HG03571 (cell line): ENCODE results near the gene RNF103.
"Not testable (repeated sequence)": the region's sequence is repeated elsewhere in the genome, so short reads cannot be mapped to it uniquely, and the experiment has no call there.

Experiments used
- ATAC-seq: cut with Tn5 transposase; IDR thresholded peaks from one replicate; pipeline ENCODE4 v1.9.1; 2021; ENCODE audit not compliant: unreplicated experiment

Gene RNF103

GRCh38 chr2:86625096-86625495, 1.4 kb upstream of the RNF103 start:
- ATAC-seq = no peak

- no peak for ATAC-seq
These were observed 542 bp upstream of the RNF103 start for GRCh38 chr2:86624267-86624547.

- peak; percentile 46 for ATAC-seq
These were observed 597 bp downstream of the RNF103 start for GRCh38 chr2:86623043-86623493.

GRCh38 chr2:86622519-86623042, 1.1 kb downstream of the RNF103 start:
- ATAC-seq = peak; percentile 5

- no peak for ATAC-seq
These were observed 2.3 kb downstream of the RNF103 start for GRCh38 chr2:86621280-86621943.

- ATAC-seq = no peak
These were observed 5.9 kb downstream of the RNF103 start for GRCh38 chr2:86617738-86618137.

- no peak for ATAC-seq
These were observed 6.5 kb downstream of the RNF103 start for GRCh38 chr2:86617153-86617552.

GRCh38 chr2:86616502-86616901, 7.2 kb downstream of the RNF103 start:
- no peak for ATAC-seq

GRCh38 chr2:86615596-86615995, 8.1 kb downstream of the RNF103 start:
- ATAC-seq = no peak

GRCh38 chr2:86613515-86613914, 10.2 kb downstream of the RNF103 start:
- no peak for ATAC-seq

- no peak for ATAC-seq
These were observed 12.8 kb downstream of the RNF103 start for GRCh38 chr2:86610871-86611270.

- no peak for ATAC-seq
These were observed 14.7 kb downstream of the RNF103 start for GRCh38 chr2:86608832-86609410.

- no peak for ATAC-seq
These were observed 19.8 kb downstream of the RNF103 start for GRCh38 chr2:86603905-86604304.

GRCh38 chr2:86598966-86599365, 24.7 kb downstream of the RNF103 start:
- no peak for ATAC-seq

GRCh38 chr2:86596118-86596517, 27.5 kb downstream of the RNF103 start:
- ATAC-seq = no peak

- no peak for ATAC-seq
These were observed 30.4 kb downstream of the RNF103 start for GRCh38 chr2:86593266-86593665.

GRCh38 chr2:86592547-86593230, 31.0 kb downstream of the RNF103 start:
- no peak for ATAC-seq

- not testable (repeated sequence) for ATAC-seq
These were observed 34.0 kb downstream of the RNF103 start for GRCh38 chr2:86589701-86590100.

GRCh38 chr2:86584151-86584913, 39.3 kb downstream of the RNF103 start:
- no peak for ATAC-seq

GRCh38 chr2:86580560-86580959, 43.1 kb downstream of the RNF103 start:
- no peak for ATAC-seq

- no peak for ATAC-seq
These were observed 45.7 kb downstream of the RNF103 start for GRCh38 chr2:86577817-86578456.
